Kidney (tissue), 14 donors: ENCODE measurements around the gene RBM12. TPM values are rescaled to one million over a fixed set of nuclear protein-coding genes. Genes with fewer than 3 reads are reported as not detected.

Experiments used
- DNase-seq, 5 donors: peaks; one replicate each; pipeline ENCODE4 v3.0.0-alpha.2; 2013 to 2020
- FAIRE-seq: peaks from 2 replicates; lab custom pipeline; 2012; peaks lifted over from hg19 to GRCh38; lab: Jason Lieb, UNC
- H3K27ac ChIP-seq, 2 donors: one replicate each; pipeline ENCODE4 v1.7.0; 2013; ENCODE audit warnings: low read depth in 2 of 2, low read length in 2 of 2, inconsistent platforms in 1 of 2
- H3K27me3 ChIP-seq: one replicate; pipeline ENCODE4 v1.7.1; 2013; ENCODE audit warnings: low read length, inconsistent platforms; ENCODE audit not compliant: control insufficient read depth, insufficient read depth
- H3K36me3 ChIP-seq, 3 donors: one replicate each; pipeline versions ENCODE4 v1.7.0 to v1.7.1; 2013; ENCODE audit warnings: low read length in 3 of 3, control low read depth in 1 of 3, inconsistent platforms in 1 of 3; ENCODE audit not compliant: insufficient read depth in 3 of 3, control insufficient read depth in 2 of 3
- H3K4me1 ChIP-seq, 3 donors: one replicate each; pipeline versions ENCODE4 v1.7.0 to v1.7.1; 2013; ENCODE audit warnings: low read length in 3 of 3, inconsistent platforms in 1 of 3, low read depth in 1 of 3; ENCODE audit not compliant: control insufficient read depth in 2 of 3, insufficient read depth in 2 of 3
- H3K4me3 ChIP-seq, 3 donors: one replicate each; pipeline versions ENCODE4 v1.7.0 to v1.8.1; 2013; ENCODE audit warnings: low read length in 3 of 3, control low read depth in 1 of 3, inconsistent platforms in 1 of 3
- H3K9ac ChIP-seq, 3 donors: one replicate each; pipeline versions ENCODE4 v1.7.0 to v1.7.1; 2013; ENCODE audit warnings: low read length in 3 of 3, control low read depth in 1 of 3, inconsistent platforms in 1 of 3
- H3K9me3 ChIP-seq, 3 donors: one replicate each; pipeline versions ENCODE4 v1.7.0 to v1.7.1; 2013; ENCODE audit warnings: low read length in 3 of 3, control low read depth in 1 of 3, inconsistent platforms in 1 of 3; ENCODE audit not compliant: control insufficient read depth in 2 of 3, insufficient read depth in 1 of 3
- intact Hi-C: fragments of 100-400 bp; cut with DNase I; formaldehyde crosslinking; loops from one replicate; pipeline ENCODE4 v1.11.1; 2022
- polyA plus RNA-seq: library from polyadenylated mRNA; stranded (reverse); fragments of 350-450 nt; fragmentation: Illumina TruSeq; extraction: RNeasy Lipid Tissue Mini Kit (QIAGEN cat#74804); gene quantifications from one replicate; pipeline ENCODE4 v1.2.3, GENCODE V29; 2014; ENCODE audit warnings: low read depth, low replicate concordance; ENCODE audit not compliant: insufficient read depth
- total RNA-seq: library from RNA; stranded (reverse); fragmentation: NEBNext Ultra II Directional; extraction: Animal tissue kit (Norgen Biotek cat#: 25700); gene quantifications from one replicate; pipeline ENCODE4 v1.2.1, GENCODE V29; 2021
- TF ChIP-seq, protein P1 (sequence below): IDR thresholded peaks from 3 replicates; pipeline ENCODE4 v1.5.1; 2012; ENCODE audit warnings: mild to moderate bottlenecking, moderate library complexity, borderline replicate concordance; ENCODE audit not compliant: insufficient read depth; ENCODE audit errors: extremely low read depth
- donor health status: control.
- donor health status: control.
- donor health status: control.
- donor health status: control.
- donor health status: control.
- donor health status: DM: yes; HTN: yes; CAD: no.
- donor health status: Normal renal cell carcinoma (clear cell type).

The RBM12 gene
- total and polyA plus RNA-seq, 2 donors from 2014 or later = 11.1 to 101 TPM

- no peaks in the 10 kb centered on the region for H3K27me3 ChIP-seq
These were observed 38.2 kb downstream of the RBM12 start for GRCh38 chr20:35626386-35627001.

GRCh38 chr20:35625584-35626385 lies 38.9 kb downstream of the RBM12 start:
- intact Hi-C loops = no loop called here
- DNase-seq (no peak), FAIRE-seq (no peak)
- Histone ChIP-seq H3K36me3 (peaks cover 8 to 46% (median 37%) of the 10 kb centered on the region in 3 donors), H3K9ac (no peak overlapping the region), H3K4me1 (no peaks in the 10 kb centered on the region), H3K27ac (no peak overlapping the region), H3K27me3 (no peaks in the 10 kb centered on the region), H3K4me3 (no peak overlapping the region), H3K9me3 (no peaks in the 10 kb centered on the region)
- TF ChIP-seq, protein P1, sequence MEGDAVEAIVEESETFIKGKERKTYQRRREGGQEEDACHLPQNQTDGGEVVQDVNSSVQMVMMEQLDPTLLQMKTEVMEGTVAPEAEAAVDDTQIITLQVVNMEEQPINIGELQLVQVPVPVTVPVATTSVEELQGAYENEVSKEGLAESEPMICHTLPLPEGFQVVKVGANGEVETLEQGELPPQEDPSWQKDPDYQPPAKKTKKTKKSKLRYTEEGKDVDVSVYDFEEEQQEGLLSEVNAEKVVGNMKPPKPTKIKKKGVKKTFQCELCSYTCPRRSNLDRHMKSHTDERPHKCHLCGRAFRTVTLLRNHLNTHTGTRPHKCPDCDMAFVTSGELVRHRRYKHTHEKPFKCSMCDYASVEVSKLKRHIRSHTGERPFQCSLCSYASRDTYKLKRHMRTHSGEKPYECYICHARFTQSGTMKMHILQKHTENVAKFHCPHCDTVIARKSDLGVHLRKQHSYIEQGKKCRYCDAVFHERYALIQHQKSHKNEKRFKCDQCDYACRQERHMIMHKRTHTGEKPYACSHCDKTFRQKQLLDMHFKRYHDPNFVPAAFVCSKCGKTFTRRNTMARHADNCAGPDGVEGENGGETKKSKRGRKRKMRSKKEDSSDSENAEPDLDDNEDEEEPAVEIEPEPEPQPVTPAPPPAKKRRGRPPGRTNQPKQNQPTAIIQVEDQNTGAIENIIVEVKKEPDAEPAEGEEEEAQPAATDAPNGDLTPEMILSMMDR = no peak

More at GRCh38 chr20:35626386-35627001, 38.2 kb downstream of the RBM12 start:
- TF ChIP-seq, protein P1 = no peak
- no peaks in the 10 kb centered on the region for H3K4me1 ChIP-seq
- DNase-seq (no peak), FAIRE-seq (no peak)
- H3K9me3 ChIP-seq = no peaks in the 10 kb centered on the region
- no peak overlapping the region for H3K4me3 ChIP-seq
- intact Hi-C loops = no loop called here
- H3K36me3 ChIP-seq = peaks cover 8 to 49% (median 35%) of the 10 kb centered on the region in 3 donors
- H3K27ac ChIP-seq = no peak overlapping the region
- H3K9ac ChIP-seq = no peak overlapping the region

DNA sequence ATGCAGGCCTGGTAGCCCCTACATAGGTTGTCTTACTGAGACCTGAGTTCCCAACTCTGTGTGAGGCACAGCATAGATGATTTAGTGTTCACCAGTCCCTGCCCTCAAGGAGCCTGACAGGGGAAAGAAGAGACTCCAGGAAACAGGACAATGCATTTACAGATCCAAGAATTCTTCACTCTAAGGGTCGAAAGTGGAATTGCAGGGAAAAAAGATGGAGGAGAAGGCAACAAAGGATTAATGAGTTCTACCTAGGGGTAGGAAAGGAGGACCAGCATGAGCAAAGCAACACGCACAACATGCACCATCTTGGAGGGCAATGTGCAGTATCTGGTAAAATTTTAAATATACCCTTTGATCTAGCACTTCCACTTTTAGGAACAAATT lies 43.1 kb downstream of the RBM12 start:
- H3K27me3 ChIP-seq = no peaks in the 10 kb centered on the region
- H3K4me3 ChIP-seq = no peak overlapping the region
- no peak overlapping the region for H3K9ac ChIP-seq
- no peaks in the 10 kb centered on the region for H3K9me3 ChIP-seq
- no peak overlapping the region for H3K27ac ChIP-seq
- no peak for DNase-seq
- TF ChIP-seq, protein P1 = no peak
- H3K36me3 ChIP-seq = peaks cover 4 to 15% (median 13%) of the 10 kb centered on the region in 3 donors
- intact Hi-C loops = no loop called here
- peaks cover 0 to 18% (median 0%) of the 10 kb centered on the region in 3 donors for H3K4me1 ChIP-seq
- FAIRE-seq = no peak
